Mucosa of gallbladder (tissue), 1 donor: ENCODE measurements around the gene GRIK4. TPM values are rescaled to one million over a fixed set of nuclear protein-coding genes. Genes with fewer than 3 reads are reported as not detected.

Experiments used
- DNase-seq: peaks from one replicate; pipeline ENCODE4 v3.0.0-alpha.2; 2020; ENCODE audit warnings: low spot score
- total RNA-seq: library from RNA; stranded (reverse); gene quantifications from one replicate; pipeline ENCODE4 v1.2.1, GENCODE V29; 2021
- donor health status: DM: no; HTN: no; CAD: no.

The GRIK4 gene
- total RNA-seq, 1 donor from 2014 or later = 2.9 TPM

- DNase-seq = no peak
These were observed 14.0 kb downstream of the GRIK4 start for GRCh38 chr11:120525261-120526171.

GRCh38 chr11:120526241-120526640 lies 14.7 kb downstream of the GRIK4 start:
- no peak for DNase-seq

- no peak for DNase-seq
These were observed 15.7 kb downstream of the GRIK4 start for GRCh38 chr11:120527111-120527761.

- no peak for DNase-seq
These were observed 17.2 kb downstream of the GRIK4 start for GRCh38 chr11:120528749-120529148.

- DNase-seq = no peak
These were observed 17.7 kb downstream of the GRIK4 start for GRCh38 chr11:120529214-120529613.

- DNase-seq = no peak
These were observed 18.4 kb downstream of the GRIK4 start for GRCh38 chr11:120529911-120530310.

- DNase-seq = no peak
These were observed 20.7 kb downstream of the GRIK4 start for GRCh38 chr11:120532082-120532831.

- DNase-seq = no peak
These were observed 21.3 kb downstream of the GRIK4 start for GRCh38 chr11:120532832-120533196.

GRCh38 chr11:120536091-120536796 lies 24.7 kb downstream of the GRIK4 start:
- peak; percentile 69 for DNase-seq

GRCh38 chr11:120536797-120537169 lies 25.2 kb downstream of the GRIK4 start:
- DNase-seq = peak; percentile 74

- no peak for DNase-seq
These were observed 26.4 kb downstream of the GRIK4 start for GRCh38 chr11:120537996-120538395.

GRCh38 chr11:120538707-120539106 lies 27.2 kb downstream of the GRIK4 start:
- no peak for DNase-seq

- no peak for DNase-seq
These were observed 28.3 kb downstream of the GRIK4 start for GRCh38 chr11:120539667-120540369.

GRCh38 chr11:120540744-120541465 lies 29.4 kb downstream of the GRIK4 start:
- no peak for DNase-seq

GRCh38 chr11:120543521-120544215 lies 32.1 kb downstream of the GRIK4 start:
- DNase-seq = no peak

- no peak for DNase-seq
These were observed 34.3 kb downstream of the GRIK4 start for GRCh38 chr11:120545813-120546212.

GRCh38 chr11:120546312-120547205 lies 35.0 kb downstream of the GRIK4 start:
- DNase-seq = peak; percentile 83

GRCh38 chr11:120547316-120547715 lies 35.8 kb downstream of the GRIK4 start:
- no peak for DNase-seq
